ENCODE measurements around the gene ELMO1.

Gene ELMO1

GRCh38 chr7:37211097-37211880, 237.4 kb downstream of the ELMO1 start:
- DNase-seq = no peak

- no peak for DNase-seq
These were observed 239.5 kb downstream of the ELMO1 start for GRCh38 chr7:37209195-37209594.

- DNase-seq = peak; percentile 52
These were observed 240.1 kb downstream of the ELMO1 start for GRCh38 chr7:37208528-37208927.

GRCh38 chr7:37206192-37206591, 242.5 kb downstream of the ELMO1 start:
- no peak for DNase-seq

- no peak for DNase-seq
These were observed 243.2 kb downstream of the ELMO1 start for GRCh38 chr7:37205451-37205850.

- DNase-seq = no peak
These were observed 246.8 kb downstream of the ELMO1 start for GRCh38 chr7:37201876-37202198.

GRCh38 chr7:37201003-37201875, 247.4 kb downstream of the ELMO1 start:
- peak; percentile 50 for DNase-seq

- DNase-seq = peak; percentile 73
These were observed 249.7 kb downstream of the ELMO1 start for GRCh38 chr7:37198906-37199485.

GRCh38 chr7:37198041-37198905, 250.4 kb downstream of the ELMO1 start:
- DNase-seq = no peak

GRCh38 chr7:37197108-37197507, 251.6 kb downstream of the ELMO1 start:
- no peak for DNase-seq

GRCh38 chr7:37196676-37197075, 252.0 kb downstream of the ELMO1 start:
- DNase-seq = no peak

- no peak for DNase-seq
These were observed 253.3 kb downstream of the ELMO1 start for GRCh38 chr7:37195388-37195787.

- DNase-seq = no peak
These were observed 253.7 kb downstream of the ELMO1 start for GRCh38 chr7:37194943-37195342.

- no peak for DNase-seq
These were observed 254.9 kb downstream of the ELMO1 start for GRCh38 chr7:37193775-37194135.

- no peak for DNase-seq
These were observed 255.4 kb downstream of the ELMO1 start for GRCh38 chr7:37193087-37193774.

GRCh38 chr7:37191797-37192196, 256.9 kb downstream of the ELMO1 start:
- DNase-seq = no peak

- DNase-seq = no peak
These were observed 261.5 kb downstream of the ELMO1 start for GRCh38 chr7:37187179-37187578.

GRCh38 chr7:37186753-37187152, 261.9 kb downstream of the ELMO1 start:
- no peak for DNase-seq

- no peak for DNase-seq
These were observed 267.1 kb downstream of the ELMO1 start for GRCh38 chr7:37181550-37181932.

GRCh38 chr7:37180828-37181549, 267.7 kb downstream of the ELMO1 start:
- no peak for DNase-seq

GRCh38 chr7:37176079-37176478, 272.6 kb downstream of the ELMO1 start:
- no peak for DNase-seq

- no peak for DNase-seq
These were observed 274.2 kb downstream of the ELMO1 start for GRCh38 chr7:37174460-37174859.

All from CD4-positive, alpha-beta T cell treated with Interleukin-12 subunit alpha and Interleukin-12 subunit beta, for 1 hour (primary cell).